Measurements from ENCODE around the gene RECQL. TPM values are rescaled to one million over a fixed set of nuclear protein-coding genes. Genes with fewer than 3 reads are reported as not detected.
"Not testable (repeated sequence)": the region's sequence is repeated elsewhere in the genome, so short reads cannot be mapped to it uniquely, and the experiment has no call there.

Gene RECQL
- total RNA-seq, 1 donor from 2014 or later, result 77.6 TPM

DNA sequence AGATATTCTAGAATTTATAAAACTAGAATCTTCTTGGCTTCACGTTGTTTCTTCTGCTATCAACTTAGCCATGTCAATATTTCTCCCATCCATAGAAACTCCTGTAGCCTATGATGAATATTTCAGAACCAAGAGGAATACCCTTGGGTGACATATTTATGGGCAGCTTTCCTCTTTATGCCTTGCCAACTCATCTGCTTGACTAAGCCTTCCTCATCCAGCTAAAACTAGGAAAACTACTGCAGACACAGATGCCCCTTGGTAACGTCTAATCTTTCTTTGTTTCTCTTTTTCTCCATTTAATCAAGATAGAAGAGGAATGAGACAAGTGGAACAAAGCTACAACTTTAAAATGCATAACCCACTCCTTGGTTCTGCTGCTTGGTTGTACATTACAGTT is 6.4 kb upstream of the RECQL start:
- intact Hi-C loops (cut with micrococcal nuclease), result loop anchor here (2.0 kb wide), 3 partner anchors 107 to 173 kb away; partner anchors contain the start of gene LDHB

DNA sequence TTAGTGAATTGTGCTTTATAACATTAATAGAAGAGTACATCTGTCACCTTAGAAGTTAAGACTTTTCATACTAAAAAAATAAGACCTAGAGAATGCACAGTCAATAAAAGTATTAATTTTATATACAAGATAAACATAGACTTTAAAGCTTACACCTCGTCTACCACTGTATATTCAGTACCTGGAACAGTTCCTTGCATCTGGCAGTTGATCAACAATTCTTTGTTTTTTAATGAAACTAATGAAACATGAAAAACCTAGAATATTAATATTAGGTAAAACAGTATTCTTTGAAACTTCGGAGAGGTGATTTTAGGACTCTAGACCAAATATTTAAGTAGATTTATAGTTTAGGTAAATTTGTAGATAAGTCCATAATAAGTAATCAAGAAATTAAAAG is 4.5 kb upstream of the RECQL start:
- intact Hi-C loops (cut with micrococcal nuclease), result no loop called here

DNA sequence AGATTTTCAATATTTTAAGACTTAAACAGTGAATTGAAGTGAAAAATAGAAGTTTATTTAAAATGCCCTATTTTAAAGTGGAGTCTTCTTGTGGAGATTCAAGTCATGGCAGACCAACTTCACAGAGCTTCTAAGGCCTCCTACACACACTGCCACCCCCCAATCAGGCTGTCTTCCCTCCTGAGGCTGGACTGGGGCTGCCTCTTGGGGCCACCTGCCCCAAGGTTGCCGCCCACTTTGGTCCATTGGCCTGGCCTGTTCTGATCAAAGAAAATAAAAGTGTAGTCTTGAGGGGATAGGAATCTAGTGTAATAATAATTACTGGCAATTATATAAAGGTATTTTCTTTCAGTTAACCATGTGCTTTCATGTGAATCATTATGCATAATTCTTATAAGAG is 1.4 kb upstream of the RECQL start:
- intact Hi-C loops (cut with micrococcal nuclease), result loop anchor here (5.0 kb wide), 3 partner anchors 1039 to 1179 kb away; partner anchors contain the start of genes C2CD5 and ETNK1

DNA sequence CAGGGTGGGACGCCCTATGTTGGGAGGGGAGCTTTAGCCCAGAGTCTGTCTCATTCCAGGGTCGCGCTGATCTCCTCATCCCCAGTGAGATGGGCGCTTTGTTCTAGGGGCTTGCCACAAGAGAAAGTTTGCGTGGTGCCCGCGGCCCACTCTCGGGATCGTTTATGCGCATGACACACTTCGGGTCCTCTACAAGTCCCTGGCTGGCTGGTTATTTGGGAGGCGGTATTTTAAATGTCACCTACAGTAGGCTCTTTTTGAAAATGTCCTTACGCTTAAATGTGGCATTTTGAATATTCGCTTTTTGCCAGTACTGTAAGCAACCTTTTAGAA is 695 bp upstream of the RECQL start:
- intact Hi-C loops (cut with micrococcal nuclease), result loop anchor here (5.0 kb wide), 3 partner anchors 1040 to 1180 kb away; partner anchors contain the start of genes C2CD5 and ETNK1

DNA sequence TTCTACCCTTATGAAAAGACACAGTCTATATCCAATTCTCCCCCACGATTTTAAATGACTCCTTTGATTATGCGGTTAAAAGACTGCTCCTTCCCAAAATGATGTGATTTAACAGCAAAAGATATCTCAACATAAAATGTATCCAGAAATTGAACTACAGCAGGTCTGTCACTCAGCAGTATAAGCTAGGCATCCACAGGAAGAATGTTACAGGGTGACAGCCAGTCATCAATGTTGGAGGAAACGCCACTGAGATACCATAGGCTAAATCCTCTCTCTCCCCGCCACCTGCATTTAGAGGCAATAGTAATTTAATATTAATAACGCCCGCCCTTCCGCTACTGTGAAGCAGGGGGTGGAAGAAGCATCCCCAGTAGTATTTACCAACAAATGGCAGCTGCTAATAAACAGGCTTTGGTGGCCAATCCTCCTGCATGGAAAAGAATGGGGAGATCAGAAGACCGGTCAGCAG is 613 bp downstream of the RECQL start:
- intact Hi-C loops (cut with micrococcal nuclease), result loop anchor here (1.0 to 5.0 kb wide), 11 partner anchors 8 to 1181 kb away; partner anchors contain the start of genes C2CD5, CMAS, ETNK1 and LDHB

DNA sequence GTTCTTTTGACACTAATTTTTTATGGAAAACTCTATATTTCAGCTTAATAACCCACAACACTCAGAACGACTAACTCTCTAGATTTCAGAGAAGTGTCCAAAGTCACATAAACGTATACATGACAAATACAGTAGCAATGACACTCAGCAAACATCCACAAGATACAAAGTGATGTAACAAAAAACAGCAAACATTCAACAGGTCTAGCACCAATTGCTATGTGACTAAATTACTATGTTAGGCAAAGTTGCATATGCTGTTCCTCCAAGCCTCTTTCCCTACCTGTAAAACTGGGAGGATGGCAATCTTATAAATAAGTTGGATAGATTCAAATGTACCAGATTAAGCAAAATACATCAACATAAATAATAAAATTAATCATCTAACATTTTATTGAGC is 1.7 kb downstream of the RECQL start:
- intact Hi-C loops (cut with micrococcal nuclease), result loop anchor here (1.0 to 5.0 kb wide), 5 partner anchors 13 to 1183 kb away; partner anchors contain the start of genes C2CD5 and ETNK1

DNA sequence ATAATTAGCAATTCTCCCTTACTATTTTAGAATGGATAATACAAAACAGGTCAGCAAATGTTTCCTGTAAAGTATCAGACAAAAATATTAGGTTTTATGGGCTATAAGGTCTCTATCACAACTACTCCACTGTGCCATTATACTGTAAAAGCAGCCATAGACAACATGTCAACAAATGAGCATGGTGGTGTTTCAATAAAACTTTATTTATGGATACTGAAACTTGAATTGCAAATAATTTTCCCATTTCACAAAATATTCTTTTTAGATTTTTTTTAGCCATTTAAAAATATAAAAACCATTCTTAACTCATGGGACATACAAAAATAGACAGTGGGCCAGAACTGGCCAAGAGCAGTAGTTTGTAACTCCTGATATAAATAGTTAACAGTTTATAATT is 15.4 kb downstream of the RECQL start:
- intact Hi-C loops (cut with micrococcal nuclease), result loop anchor here (1.0 kb wide), 1 partner anchor 14 kb away; no protein-coding TSS in a partner anchor

DNA sequence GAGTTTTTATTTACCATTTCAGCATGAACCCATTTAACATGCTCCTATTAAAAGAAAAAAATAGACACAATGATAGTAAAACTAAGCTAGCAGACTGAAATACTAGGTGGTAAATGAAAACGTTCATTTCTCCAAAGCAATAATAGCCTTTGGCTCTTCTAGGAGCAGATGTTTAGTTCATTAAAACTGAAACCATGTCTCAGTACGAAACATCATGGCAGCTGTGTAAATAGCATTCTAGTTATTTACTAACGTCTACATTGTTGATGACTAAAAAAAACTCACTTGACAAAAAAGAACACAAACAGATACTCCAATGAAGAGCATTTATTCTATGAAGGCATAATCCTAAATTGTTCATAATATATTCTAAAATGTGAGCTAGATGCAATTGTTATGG is 17.9 kb downstream of the RECQL start:
- intact Hi-C loops (cut with micrococcal nuclease), result no loop called here

DNA sequence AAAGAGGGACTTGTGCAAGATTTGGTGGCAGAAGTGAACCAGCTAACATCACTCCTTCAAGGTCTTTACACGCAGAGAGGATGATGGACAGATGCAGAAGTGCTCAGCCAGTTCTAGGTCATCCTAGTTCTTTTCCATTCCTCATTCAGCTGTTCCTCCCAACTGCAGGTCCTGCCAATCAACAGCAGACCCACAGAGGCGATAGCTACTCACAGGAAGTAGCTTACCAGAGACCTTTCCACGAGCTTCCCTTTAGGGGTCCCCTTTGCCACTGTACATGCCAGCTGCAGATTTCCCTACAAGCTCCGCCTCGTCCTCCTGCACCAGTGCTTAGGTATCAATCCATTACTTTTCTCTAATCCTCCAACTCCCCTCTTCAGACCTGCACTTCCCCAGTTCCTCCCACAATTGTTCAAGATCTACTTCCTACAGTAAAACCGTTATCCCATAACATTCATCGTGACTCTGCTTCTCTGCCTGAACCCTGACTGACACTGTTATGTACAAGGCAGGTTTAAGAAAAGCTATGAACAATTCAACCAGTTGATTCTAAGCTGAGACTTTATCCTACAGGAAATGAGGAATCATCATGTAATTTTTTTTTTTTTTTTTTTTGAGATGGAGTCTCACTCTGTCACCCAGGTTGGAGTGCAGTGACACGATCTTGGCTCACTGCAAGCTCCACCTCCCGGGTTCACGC is 22.5 kb downstream of the RECQL start:
- intact Hi-C loops (cut with micrococcal nuclease), result no loop called here

DNA sequence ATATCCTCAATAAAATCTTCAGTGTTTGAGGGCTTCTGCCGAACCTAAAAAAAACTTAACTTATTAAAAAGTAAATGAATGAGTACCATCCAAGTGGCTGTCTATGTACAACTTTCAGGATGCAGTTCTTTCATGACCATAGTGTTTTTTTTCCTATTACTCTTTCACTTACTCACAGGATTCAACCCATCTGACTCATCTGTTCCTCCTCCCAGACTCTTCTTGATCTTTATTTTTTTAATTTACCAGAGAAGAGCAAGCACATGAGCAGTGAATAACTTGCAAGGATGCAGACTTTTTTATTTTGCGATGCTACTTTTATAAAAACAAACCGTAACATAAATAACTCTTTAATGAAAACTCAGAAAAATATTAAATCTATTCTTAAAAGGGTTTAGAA is 24.5 kb downstream of the RECQL start:
- intact Hi-C loops (cut with micrococcal nuclease), result no loop called here

DNA sequence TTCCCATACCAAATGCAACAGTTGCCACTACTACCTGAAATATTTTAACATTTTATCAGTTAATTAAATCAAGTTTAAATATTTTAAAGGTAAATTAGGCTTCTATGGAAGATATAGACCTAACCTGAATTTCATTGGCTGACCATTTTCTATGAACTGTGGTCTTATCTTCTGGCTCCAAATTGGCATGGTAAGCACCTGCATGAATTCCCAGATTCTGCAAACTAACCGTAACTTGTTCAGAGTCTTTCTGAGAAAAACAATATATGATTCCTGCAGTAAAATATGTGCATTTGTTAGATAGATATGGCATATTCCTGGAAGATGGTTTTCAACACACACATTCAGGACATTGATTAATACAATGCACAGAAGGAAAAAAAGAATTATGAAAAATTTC is 25.9 kb downstream of the RECQL start:
- intact Hi-C loops (cut with micrococcal nuclease), result no loop called here

DNA sequence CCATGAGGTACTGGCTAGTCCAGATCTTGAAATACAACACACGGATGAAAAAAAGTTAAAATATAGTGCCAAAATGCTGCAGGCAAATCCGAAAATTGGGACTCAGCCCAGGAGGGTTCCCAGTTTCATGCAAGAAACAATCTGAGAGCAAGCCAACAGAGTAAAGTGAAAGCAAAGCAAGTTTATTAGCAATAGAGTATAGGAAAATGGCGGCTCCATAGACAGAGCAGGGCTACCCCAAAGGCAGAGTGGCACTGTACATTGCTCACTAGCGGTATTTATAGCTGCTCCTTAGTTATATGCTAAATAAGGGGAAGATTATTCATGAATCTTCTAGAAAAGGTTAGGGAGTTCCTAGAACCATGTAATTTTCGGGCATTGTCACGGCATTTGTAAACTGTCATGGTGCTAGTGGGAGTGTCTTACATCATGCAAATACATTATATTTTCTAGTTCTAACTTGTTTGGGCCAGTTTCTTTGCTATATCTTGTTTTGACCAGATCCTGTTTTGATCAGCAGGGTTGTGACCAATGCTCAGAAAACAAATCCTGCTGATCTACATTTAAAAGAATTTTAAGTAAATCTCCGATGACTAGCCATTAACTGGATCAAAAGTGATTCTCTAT is 29.1 kb downstream of the RECQL start:
- intact Hi-C loops (cut with micrococcal nuclease), result no loop called here

DNA sequence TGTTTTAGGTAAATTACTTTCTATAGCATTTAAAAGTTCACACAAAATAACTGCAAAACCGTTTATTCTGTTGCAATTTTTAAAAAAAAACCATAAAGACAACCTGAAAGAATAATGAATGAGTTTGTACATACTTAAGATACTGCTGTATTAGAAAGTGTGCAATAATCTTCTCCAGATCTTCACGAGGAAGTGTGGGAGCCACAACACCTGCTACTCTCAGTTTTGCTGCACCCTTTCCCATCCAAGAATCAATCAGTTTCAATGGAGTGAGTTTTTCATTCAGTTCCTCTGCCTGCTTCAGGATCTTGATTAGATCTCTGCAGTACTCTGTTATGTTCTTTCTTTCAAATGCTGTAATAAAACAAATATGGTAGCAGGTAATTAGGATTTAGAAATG is 30.1 kb downstream of the RECQL start:
- intact Hi-C loops (cut with micrococcal nuclease), result no loop called here

DNA sequence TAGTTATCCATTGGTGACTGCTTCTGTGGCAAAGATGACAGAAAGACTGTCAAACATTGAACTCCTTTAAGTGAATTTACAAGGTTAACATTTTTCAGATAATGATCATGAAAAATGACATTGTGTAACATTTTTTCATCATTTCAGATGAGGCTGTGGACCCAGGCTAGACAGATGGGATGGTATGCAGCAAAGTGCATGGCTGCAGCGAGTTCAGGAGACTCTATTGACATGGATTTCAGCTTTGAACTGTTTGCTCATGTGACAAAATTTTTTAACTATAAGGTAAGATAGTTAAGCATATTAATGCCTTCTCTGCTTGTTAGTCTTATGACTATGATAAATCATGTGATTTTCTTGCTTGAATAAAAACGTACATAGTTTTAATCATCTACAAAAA is 34.1 kb downstream of the RECQL start:
- intact Hi-C loops (cut with micrococcal nuclease), result not testable (repeated sequence)

DNA sequence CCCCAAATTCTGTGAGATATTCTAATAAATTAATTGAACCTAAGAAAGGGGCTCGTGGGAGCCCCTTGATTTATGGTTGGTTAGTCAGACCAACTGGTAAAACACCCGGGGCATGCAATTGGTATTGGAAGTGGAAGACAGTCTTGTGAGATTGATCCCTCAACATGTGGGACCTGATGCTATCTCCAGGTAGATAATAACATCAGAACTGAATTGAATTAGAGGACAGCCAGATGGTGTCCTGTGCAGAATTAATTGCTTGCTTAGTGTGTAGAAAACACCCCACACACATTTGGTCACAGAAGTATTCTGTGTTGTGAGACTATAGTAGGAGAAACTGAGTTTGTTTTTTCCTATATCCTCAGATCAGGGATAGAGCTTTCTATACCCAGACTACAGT is 42.0 kb downstream of the RECQL start:
- intact Hi-C loops (cut with micrococcal nuclease), result loop anchor here (5.0 kb wide), 2 partner anchors 162 to 1168 kb away; partner anchors contain the start of gene ETNK1

DNA sequence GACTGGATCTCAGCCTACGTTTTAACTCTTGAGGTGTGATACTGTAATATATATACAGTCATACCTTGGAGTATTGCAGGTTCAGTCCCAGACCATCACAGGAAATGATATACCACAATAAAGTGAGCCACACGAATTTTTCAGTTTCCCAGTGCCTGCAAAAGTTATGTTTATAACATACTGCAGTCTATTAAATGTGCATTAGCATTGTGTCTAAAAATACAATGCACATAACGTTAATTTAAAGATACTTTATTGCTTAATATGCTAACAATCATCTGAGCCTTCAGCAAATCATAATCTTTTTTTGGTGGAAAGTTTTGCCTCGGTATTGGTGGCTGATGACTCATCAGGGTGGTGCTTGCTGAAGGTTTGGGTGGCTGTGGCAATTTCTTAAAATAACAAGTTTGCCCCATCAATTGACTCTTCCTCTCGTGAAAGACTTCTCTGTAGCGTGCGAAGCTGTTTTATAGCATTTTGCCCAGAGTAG is 45.1 kb downstream of the RECQL start:
- intact Hi-C loops (cut with micrococcal nuclease), result loop anchor here (1.0 to 5.0 kb wide), 9 partner anchors 18 to 1171 kb away; partner anchors contain the start of genes CMAS, ETNK1, GOLT1B and LDHB

DNA sequence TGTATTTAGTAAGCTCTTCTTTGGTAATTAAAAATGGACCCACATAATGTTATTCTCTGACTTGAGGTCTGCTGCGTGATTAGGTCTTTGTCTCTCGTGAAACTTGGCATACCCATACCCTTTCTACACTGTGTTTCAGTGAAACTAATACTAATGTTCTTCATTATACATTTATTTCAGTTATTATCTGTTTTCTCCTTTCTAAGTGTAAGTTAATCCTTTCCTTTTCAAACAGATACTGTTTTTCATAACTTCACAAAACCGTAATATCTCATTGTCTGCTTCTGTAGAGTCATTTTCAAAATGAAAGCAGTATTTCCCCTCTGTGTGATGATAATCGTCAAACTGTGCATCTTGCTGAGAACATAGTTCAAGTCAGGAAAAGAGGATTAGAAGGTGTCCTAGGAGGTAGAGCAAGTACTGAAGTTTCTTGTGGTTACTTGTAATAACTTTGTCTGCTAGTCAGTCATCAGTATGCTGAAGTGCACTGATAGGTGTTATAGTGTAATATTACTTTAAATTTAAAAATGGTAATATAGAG is 48.1 kb downstream of the RECQL start:
- intact Hi-C loops (cut with micrococcal nuclease), result no loop called here

DNA sequence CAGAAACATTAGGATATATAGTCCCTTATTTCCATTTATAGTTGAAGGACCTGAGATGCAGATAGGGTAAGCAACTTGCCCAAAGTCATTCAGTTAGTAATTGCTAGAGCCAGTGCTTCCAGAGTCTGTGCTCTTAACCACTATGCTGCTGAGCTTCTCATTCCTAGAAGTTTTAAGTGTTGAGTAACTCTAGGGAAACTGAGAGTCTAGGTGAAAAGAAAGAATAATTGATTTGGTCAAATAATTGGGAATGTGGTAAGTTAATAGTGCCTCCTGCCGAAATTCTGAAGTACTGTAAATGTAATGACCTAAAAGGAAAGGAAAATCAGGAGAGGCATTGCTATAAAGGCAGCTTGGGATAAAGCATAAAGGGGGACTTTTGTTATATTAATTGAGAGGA is 49.9 kb downstream of the RECQL start:
- intact Hi-C loops (cut with micrococcal nuclease), result no loop called here

DNA sequence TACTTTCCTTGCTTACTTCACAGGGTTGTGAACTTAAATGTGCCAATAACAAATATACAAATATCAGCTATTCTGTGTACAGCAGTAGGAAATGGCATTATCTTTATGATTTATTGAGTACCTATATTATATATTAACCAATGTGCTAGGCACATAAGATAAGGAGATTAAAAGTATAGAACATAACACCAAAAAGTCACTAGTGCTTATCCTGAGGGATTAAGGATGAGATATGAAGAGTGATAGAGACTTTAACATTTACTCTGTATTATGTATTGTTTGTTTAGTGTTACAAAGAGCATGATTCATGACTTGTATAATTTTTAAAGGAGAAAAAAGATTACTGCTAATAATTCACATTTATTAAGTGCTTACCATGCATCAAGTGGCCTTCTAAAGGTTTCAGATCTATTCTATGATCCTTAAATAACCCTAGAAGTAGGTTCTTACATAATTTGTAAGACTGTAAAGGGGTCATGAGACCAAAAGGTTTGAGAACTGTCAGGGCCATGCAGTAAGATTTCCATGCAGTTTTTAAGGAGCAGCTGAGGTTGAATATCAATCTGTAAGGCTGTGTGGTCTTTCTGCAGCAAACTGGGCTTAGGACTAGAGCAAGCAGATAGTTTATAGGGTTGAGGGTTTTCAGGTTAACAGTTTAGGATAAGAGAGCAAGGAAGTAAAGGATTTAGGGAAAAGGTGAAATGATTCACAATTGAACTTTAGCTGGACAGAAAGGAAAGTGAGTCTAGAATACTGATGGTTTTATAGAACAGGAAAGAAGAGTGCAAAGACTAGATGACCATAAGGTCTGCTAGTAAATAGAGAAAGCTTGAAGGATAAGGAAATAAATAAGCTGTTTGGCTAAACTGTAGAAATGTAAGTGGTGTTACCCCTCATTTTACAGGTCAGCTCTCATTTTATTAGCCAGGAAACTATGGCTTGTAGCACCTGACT is 57.0 kb downstream of the RECQL start:
- intact Hi-C loops (cut with micrococcal nuclease), result loop anchor here (5.0 kb wide), 1 partner anchor 982 kb away; no protein-coding TSS in a partner anchor

DNA sequence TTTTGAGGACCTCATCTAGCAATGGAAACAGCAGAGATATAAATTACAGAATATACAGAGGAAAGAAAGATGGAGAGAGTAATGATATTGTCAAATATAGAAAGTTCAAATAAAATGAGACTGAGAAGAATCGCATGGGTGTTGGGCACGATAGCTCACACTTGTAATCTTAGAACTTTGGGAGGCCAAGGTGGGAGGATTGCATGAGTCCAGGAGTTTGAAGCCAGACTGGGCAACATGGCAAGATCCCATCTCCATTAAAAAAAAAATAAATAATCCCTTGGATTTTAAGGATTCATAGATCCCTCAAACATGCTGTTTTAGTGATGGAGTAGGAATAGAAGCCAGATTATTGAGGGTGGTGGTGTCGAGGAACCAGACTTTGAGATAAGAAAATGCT is 62.1 kb downstream of the RECQL start:
- intact Hi-C loops (cut with micrococcal nuclease), result loop anchor here (5.0 to 10.0 kb wide), 2 partner anchors 142 to 1995 kb away; no protein-coding TSS in a partner anchor

DNA sequence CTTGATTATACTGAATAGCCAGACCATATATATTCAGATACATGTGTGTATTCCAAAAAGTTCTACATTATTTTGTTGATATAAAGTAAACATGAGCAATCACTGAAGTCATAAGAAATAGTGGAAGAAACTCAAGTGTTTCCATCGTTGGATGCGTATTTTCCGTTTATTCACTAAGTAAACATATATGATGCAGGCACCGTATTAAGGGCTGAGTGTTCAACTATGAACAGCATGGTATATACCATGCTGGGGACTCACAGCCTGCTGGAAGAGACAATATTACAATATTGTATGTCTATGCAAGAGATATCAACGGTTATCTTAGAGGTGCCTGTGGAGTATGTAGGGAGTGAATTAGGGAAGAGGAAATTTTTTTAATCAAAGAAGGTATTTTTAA is 62.8 kb downstream of the RECQL start:
- intact Hi-C loops (cut with micrococcal nuclease), result loop anchor here (1.0 to 10.0 kb wide), 3 partner anchors 18 to 1994 kb away; no protein-coding TSS in a partner anchor

Measured in T-helper 1 cell treated with Interleukin-12 subunit alpha and Interleukin-12 subunit beta and Interleukin-4 antibody, amounts not matched to agents 30 ng/mL and 1 ng/mL, for 36 hours (primary cell).